Mammary epithelial cell (primary cell): ENCODE data around the gene MAP3K4.

Experiments
- EZH2 ChIP-seq: IDR thresholded peaks from 2 replicates; pipeline ENCODE4 v1.6.1; 2012; ENCODE audit warnings: low read length, inconsistent platforms, borderline replicate concordance
- TF ChIP-seq, protein P1 (sequence below), 2 donors: IDR thresholded peaks in 1 of 2; conservative IDR thresholded peaks in 1 of 2; 2 replicates each; pipeline ENCODE4 v1.5.1; 2011 to 2012; ENCODE audit warnings: inconsistent platforms in 2 of 2, low read length in 2 of 2, mild to moderate bottlenecking in 2 of 2, control low read depth in 1 of 2, low read depth in 1 of 2; ENCODE audit not compliant: insufficient read depth in 1 of 2; ENCODE audit errors: extremely low read depth in 1 of 2

DNA sequence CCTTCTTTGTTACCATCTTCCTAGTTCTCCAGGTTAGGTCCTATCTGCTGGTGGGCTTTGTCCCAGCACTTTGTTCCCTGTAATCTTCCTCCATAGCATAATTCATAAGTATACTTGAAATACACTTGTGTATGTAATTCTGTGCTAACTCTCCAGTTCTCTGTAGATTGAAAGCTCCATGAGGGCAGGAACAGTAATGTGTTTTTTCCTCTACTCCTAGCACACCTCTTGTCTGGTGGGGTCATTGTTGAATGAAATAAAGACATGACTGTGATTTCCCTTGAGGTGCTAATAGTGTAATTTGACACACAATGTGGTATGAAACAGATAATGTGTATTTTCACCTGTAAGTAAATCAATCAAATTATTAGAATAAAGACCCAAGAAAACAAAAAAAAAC lies 30.0 kb downstream of the MAP3K4 start:
- TF ChIP-seq, protein P1, sequence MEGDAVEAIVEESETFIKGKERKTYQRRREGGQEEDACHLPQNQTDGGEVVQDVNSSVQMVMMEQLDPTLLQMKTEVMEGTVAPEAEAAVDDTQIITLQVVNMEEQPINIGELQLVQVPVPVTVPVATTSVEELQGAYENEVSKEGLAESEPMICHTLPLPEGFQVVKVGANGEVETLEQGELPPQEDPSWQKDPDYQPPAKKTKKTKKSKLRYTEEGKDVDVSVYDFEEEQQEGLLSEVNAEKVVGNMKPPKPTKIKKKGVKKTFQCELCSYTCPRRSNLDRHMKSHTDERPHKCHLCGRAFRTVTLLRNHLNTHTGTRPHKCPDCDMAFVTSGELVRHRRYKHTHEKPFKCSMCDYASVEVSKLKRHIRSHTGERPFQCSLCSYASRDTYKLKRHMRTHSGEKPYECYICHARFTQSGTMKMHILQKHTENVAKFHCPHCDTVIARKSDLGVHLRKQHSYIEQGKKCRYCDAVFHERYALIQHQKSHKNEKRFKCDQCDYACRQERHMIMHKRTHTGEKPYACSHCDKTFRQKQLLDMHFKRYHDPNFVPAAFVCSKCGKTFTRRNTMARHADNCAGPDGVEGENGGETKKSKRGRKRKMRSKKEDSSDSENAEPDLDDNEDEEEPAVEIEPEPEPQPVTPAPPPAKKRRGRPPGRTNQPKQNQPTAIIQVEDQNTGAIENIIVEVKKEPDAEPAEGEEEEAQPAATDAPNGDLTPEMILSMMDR (conservative IDR thresholded peaks at IDR 0.05 in 1 of 2, IDR thresholded peaks at IDR 0.05 in 1 of 2; ENCODE audit: extremely low read depth in 1 of 2, insufficient read depth in 1 of 2, low read depth in 1 of 2, low read length in 2 of 2), result no peak
- TF ChIP-seq EZH2, result no peak
